GM10266 (cell line): ENCODE results near the gene COL13A1.

Experiments used
- DNase-seq: peaks from one replicate; pipeline ENCODE4 v3.0.0; 2012; ENCODE audit errors: extremely low spot score
- TF ChIP-seq, protein P1 (sequence below): IDR thresholded peaks from 2 replicates; pipeline ENCODE4 v1.5.1; 2012; ENCODE audit warnings: mild to moderate bottlenecking, low read depth; ENCODE audit not compliant: control insufficient read depth, insufficient read depth; ENCODE audit errors: missing control alignments

Gene COL13A1

DNA sequence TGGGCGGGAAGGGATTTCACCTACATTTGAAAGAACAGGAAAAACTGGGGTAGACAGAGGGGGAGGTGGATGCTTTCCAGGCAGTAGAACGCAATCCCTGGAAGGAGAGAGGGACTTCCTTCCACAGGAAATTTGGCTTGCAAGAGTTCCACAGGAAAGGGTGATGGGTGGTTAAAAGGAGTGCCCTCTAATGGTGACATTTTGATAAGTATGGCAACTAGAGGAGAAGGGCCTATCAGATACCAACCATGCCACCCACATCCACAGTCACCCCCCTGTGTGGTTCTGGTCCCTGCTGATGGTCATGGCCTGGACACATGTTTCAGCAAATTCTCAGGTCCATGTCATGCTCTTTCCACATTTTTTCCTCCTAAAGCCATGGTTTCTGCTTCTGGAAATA is 27.1 kb upstream of the COL13A1 start:
- DNase-seq, result no peak
- TF ChIP-seq, protein P1, sequence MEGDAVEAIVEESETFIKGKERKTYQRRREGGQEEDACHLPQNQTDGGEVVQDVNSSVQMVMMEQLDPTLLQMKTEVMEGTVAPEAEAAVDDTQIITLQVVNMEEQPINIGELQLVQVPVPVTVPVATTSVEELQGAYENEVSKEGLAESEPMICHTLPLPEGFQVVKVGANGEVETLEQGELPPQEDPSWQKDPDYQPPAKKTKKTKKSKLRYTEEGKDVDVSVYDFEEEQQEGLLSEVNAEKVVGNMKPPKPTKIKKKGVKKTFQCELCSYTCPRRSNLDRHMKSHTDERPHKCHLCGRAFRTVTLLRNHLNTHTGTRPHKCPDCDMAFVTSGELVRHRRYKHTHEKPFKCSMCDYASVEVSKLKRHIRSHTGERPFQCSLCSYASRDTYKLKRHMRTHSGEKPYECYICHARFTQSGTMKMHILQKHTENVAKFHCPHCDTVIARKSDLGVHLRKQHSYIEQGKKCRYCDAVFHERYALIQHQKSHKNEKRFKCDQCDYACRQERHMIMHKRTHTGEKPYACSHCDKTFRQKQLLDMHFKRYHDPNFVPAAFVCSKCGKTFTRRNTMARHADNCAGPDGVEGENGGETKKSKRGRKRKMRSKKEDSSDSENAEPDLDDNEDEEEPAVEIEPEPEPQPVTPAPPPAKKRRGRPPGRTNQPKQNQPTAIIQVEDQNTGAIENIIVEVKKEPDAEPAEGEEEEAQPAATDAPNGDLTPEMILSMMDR, result no peak

DNA sequence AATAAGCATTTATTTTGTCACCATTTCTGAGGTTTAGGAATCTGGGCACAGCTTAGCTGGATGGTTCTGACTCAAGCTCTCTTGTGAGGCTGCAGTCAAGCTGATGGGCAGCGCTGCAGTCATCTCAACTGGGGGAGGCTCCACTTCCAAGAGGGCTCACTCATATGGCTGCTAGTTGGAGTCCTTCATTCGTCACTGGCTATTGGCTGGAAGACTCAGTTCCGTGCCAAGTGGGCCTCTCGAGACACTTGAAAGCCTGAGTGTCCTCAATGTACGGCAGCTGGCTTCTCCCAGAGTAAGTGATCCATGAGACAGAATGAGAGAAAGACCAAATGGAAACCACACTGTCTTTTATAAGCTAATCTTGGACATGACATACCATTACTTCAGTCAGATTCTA is 21.6 kb upstream of the COL13A1 start:
- TF ChIP-seq, protein P1, result no peak
- DNase-seq, result no peak

DNA sequence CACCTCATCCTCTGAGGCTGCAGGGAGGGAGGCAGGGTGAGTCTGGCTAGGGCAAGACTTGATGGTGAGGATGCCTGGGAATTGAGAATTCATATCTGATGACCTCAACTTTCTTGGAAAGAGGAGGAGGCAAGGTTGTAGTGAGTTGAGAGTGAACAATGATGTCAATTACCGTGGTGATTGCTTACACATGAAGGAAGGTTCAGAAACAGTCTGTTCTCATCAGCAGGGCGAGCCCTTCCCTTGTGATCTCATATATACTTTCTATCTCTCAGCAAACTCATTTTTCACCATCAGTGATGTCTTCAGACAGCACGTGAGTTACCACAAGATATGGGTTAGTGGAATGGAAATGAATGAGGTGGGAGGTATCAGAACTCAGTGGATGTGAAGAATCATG is 20.1 kb upstream of the COL13A1 start:
- TF ChIP-seq, protein P1, result no peak
- DNase-seq, result no peak

DNA sequence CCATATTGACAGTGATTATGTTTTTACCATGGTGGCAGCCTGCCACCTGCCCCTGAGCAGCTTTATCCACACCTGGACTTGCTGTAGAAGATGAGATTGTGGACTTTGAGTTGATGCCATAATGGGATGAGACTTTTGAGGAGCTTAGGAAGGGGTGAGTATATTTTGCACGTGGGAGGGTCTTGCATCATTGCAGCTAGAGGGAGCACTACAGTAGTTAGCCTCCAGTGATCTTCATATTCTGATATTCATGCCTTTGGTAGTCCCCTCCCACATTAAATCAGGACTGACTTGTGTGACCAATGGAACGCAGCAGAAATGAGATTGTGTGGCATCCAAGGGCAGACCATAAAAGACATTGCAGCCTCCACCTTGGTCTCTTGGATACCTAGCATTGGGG is 18.2 kb upstream of the COL13A1 start:
- DNase-seq, result no peak
- TF ChIP-seq, protein P1, result no peak

DNA sequence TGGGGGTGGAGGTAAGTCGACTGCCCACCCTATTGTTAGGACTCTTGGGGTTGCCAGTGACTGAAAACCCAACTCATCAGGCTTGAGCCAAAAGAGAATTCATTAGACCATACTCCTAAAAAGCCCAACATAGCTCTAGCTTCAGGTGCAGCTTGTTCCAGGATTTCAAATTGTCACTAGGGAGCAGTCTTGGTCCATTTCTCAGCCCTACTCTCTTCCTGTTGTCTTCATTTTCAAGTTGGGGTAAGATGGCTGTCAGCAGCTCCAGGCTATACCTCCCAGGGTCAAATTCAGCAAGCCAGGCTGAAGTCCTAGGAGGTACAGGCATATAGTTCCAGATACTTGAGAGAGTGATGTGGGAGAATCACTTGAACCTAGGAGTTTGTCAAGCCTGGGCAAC is 14.9 kb upstream of the COL13A1 start:
- no peak for DNase-seq
- TF ChIP-seq, protein P1, result no peak

DNA sequence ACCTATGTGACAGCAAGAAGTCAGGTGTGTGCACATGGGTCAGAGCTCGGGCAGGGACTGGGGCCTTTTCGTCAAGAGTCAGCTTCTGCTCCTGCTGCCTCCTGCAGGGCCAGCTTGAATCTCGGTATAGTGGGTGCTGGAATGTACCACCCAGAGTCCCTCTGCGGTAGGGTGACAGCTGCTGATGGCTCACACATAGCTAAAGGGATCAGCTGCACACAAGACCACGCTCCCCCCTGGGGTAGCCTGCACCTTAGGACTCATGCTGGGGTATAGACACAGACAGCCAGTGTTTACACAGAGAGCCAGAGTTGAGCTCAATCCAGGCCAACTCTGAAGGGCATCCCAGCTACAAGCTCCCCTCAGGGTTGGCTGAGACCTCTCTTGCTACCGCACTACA is 14.0 kb upstream of the COL13A1 start:
- TF ChIP-seq, protein P1, result no peak
- no peak for DNase-seq

DNA sequence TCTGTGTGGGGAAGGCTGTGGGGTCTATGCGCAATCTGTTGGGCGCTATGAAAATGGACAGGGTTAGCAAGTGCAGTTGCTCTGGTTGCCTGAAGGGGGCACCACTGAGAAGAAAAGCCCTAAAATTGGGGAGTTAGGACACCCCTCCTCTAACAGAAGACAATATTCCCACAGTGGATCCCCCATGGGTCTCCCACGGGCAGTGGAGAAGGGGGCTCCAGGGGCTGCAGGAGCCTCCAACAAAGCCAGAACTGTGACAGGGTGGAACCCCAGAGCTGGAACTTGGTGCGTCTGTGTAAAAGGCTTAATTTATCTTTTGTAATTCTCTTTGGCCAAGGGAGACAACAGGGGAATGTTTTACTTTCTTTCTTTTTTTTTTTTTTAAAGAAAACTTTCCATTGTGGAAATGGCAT is 12.5 kb upstream of the COL13A1 start:
- DNase-seq, result no peak
- TF ChIP-seq, protein P1, result peak; percentile 36

DNA sequence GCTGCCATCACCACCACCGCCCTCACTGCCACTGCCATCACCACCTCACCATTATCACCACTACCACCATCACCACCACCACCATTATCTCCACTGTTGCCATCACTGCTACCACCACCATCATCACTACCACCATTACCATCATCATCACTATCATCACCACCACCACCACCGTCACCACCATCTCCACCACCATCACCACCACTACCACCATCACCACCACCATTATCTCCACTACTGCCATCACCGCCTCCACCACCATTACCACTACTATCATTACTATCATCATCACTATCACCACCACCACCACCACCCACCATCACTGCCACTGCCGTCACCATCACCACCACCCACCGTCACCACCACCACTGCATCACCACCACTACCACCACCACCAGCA is 9.9 kb upstream of the COL13A1 start:
- TF ChIP-seq, protein P1, result no peak

More for the DNA sequence above, 9.9 kb upstream of the COL13A1 start:
- no peak for DNase-seq
